HCT116 (cell line): ENCODE measurements around the gene MXRA7. TPM values are rescaled to one million over a fixed set of nuclear protein-coding genes. Genes with fewer than 3 reads are reported as not detected.

Experiments used
- ATAC-seq: fragments of 200-7000 bp; cut with Tn5 transposase; 2 replicates; pipeline ENCODE4 v1.9.1; 2020; ENCODE audit warnings: mild to moderate bottlenecking, moderate library complexity
- BruUV-seq: library from RNA; stranded (reverse); fragments of 400-500 nt; replicated peaks from 2 replicates; lab custom pipeline; 2021; lab: Mats Ljungman, UMichigan
- CTCF ChIA-PET: fragments of 300-600 bp; sonication (Branson Sonifier 250); formaldehyde crosslinking; loops from one replicate; lab custom pipeline; 2021; ENCODE audit warnings: antibody characterized with exemption; lab: Charles Lee
- POLR2A ChIA-PET: fragments of 300-600, 350-600 bp; sonication (Branson Sonifier 250); formaldehyde crosslinking; loops from one replicate; lab custom pipeline; 2021; ENCODE audit warnings: antibody characterized with exemption; lab: Charles Lee
- RAD21 ChIA-PET, 2 experiments: fragments of 300-600 bp; sonication (Branson Sonifier 250); formaldehyde crosslinking; loops; one replicate each; lab custom pipeline; 2023; ENCODE audit warnings: low total read pairs in 2 of 2; ENCODE audit not compliant: uncharacterized antibody in 2 of 2, unreplicated experiment in 2 of 2, low non-redundant PET in 1 of 2; lab: Charles Lee
- DNase-seq: peaks from one replicate; pipeline ENCODE4 v3.0.0-alpha.2; 2010; ENCODE audit warnings: low read depth, low spot score
- H2AFZ ChIP-seq: fragments of 200-600 bp; shearing (Covaris generic), sonication (generic); 2 replicates; pipeline ENCODE4 v1.6.1; 2017; ENCODE audit warnings: low read depth, mixed run types, mixed read lengths, antibody characterized with exemption, low read length; ENCODE audit not compliant: poor library complexity, severe bottlenecking
- H3K27ac ChIP-seq: 2 replicates; pipeline ENCODE4 v1.5.1; 2012; ENCODE audit warnings: low read depth, low read length
- H3K27me3 ChIP-seq: fragments of 200-600 bp; sonication (generic); 2 replicates; pipeline ENCODE4 v1.6.1; 2016; ENCODE audit warnings: mixed run types, low read length, mixed read lengths; ENCODE audit not compliant: insufficient read depth
- H3K36me3 ChIP-seq, 2 experiments: fragments of 200-500 bp in 1 of 2; fragments of 200-600 bp in 1 of 2; sonication (Bioruptor generic) in 1 of 2; sonication (generic) in 1 of 2; 2 replicates each; pipeline versions ENCODE4 v1.5.1 to v1.6.1; 2014 to 2016; ENCODE audit warnings: low read length in 2 of 2, inconsistent platforms in 1 of 2, mixed read lengths in 1 of 2, mixed run types in 1 of 2; ENCODE audit not compliant: insufficient read depth in 2 of 2, control insufficient read depth in 1 of 2
- H3K4me1 ChIP-seq, 2 experiments: fragments of 200-600 bp in 1 of 2; sonication (generic) in 1 of 2; 2 replicates each; pipeline versions ENCODE4 v1.5.1 to v1.6.1; 2012 to 2017; ENCODE audit warnings: low read length in 2 of 2, inconsistent platforms in 1 of 2, mild to moderate bottlenecking in 1 of 2, mixed read lengths in 1 of 2, mixed run types in 1 of 2, moderate library complexity in 1 of 2; ENCODE audit not compliant: insufficient read depth in 2 of 2, control insufficient read depth in 1 of 2
- H3K4me2 ChIP-seq: fragments of 200-600 bp; sonication (generic); 2 replicates; pipeline ENCODE4 v1.6.1; 2017; ENCODE audit warnings: mixed run types, low read length, mixed read lengths
- H3K4me3 ChIP-seq, 2 experiments: fragments of 200-600 bp in 1 of 2; sonication (generic) in 1 of 2; replicated peaks in 1 of 2; 2 replicates each; pipeline ENCODE4 v1.5.1; 2011 to 2016; ENCODE audit warnings: low read length in 2 of 2, control low read depth in 1 of 2, low read depth in 1 of 2, mild to moderate bottlenecking in 1 of 2, mixed read lengths in 1 of 2, mixed run types in 1 of 2
- H3K79me2 ChIP-seq: fragments of 200-600 bp; sonication (generic); 2 replicates; pipeline ENCODE4 v1.6.1; 2017; ENCODE audit warnings: mild to moderate bottlenecking, mixed run types, low read length, moderate library complexity, mixed read lengths; ENCODE audit not compliant: insufficient read depth
- H3K9ac ChIP-seq: fragments of 200-600 bp; sonication (generic); 2 replicates; pipeline ENCODE4 v1.6.1; 2016; ENCODE audit warnings: low read length, mixed read lengths
- H3K9me2 ChIP-seq: fragments of 200-600 bp; sonication (generic), shearing (Covaris generic); 2 replicates; pipeline ENCODE4 v1.6.1; 2017; ENCODE audit warnings: mixed run types, mild to moderate bottlenecking, moderate library complexity; ENCODE audit not compliant: insufficient read depth
- H3K9me3 ChIP-seq, 2 experiments: fragments of 200-500 bp in 1 of 2; fragments of 200-600 bp in 1 of 2; sonication (Bioruptor generic) in 1 of 2; sonication (generic) in 1 of 2; 2 replicates each; pipeline ENCODE4 v1.6.1; 2014 to 2017; ENCODE audit warnings: low read length in 2 of 2, mixed read lengths in 2 of 2, inconsistent platforms in 1 of 2, low read depth in 1 of 2, mild to moderate bottlenecking in 1 of 2, mixed run types in 1 of 2, moderate library complexity in 1 of 2; ENCODE audit not compliant: control insufficient read depth in 1 of 2, insufficient read depth in 1 of 2
- H4K20me1 ChIP-seq: fragments of 200-600 bp; sonication (generic), shearing (Covaris generic); 2 replicates; pipeline ENCODE4 v1.6.1; 2017; ENCODE audit warnings: mixed run types, mild to moderate bottlenecking, moderate library complexity; ENCODE audit not compliant: insufficient read depth
- CEBPB ChIP-seq: IDR thresholded peaks from 2 replicates; pipeline ENCODE4 v1.6.1; 2012; ENCODE audit warnings: low read depth
- EGR1 ChIP-seq: IDR thresholded peaks from 2 replicates; pipeline ENCODE4 v1.6.1; 2012; ENCODE audit warnings: low read depth
- EZH2phosphoT487 ChIP-seq: fragments of 200-600 bp; IDR thresholded peaks from 2 replicates; pipeline ENCODE4 v1.6.1; 2018; ENCODE audit warnings: antibody characterized with exemption, borderline replicate concordance
- POLR2A ChIP-seq: IDR thresholded peaks from 2 replicates; pipeline ENCODE4 v1.7.0; 2011; ENCODE audit warnings: borderline replicate concordance; ENCODE audit not compliant: insufficient read depth, insufficient read length; ENCODE audit errors: extremely low read depth
- SIN3A ChIP-seq: IDR thresholded peaks from 2 replicates; pipeline ENCODE4 v1.6.1; 2012; ENCODE audit warnings: low read depth
- YY1 ChIP-seq: IDR thresholded peaks from 2 replicates; pipeline ENCODE4 v1.6.1; 2011; ENCODE audit warnings: low read length, low read depth, moderate library complexity, mild to moderate bottlenecking; ENCODE audit not compliant: insufficient replicate concordance; ENCODE audit errors: extremely low read depth
- ZFX ChIP-seq: fragments of 450-650 bp; IDR thresholded peaks from 2 replicates; pipeline ENCODE4 v1.6.1; 2017
- ZNF274 ChIP-seq: fragments of 200-500 bp; sonication (Bioruptor generic); IDR thresholded peaks from 2 replicates; pipeline ENCODE4 v1.6.1; 2014; ENCODE audit warnings: mild to moderate bottlenecking, low read depth, low read length, inconsistent platforms
- intact Hi-C: fragments of 100-400 bp; cut with micrococcal nuclease; formaldehyde crosslinking; loops from 2 replicates; pipeline ENCODE4 v1.10.0; 2022
- total RNA-seq: library from RNA; stranded (reverse); gene quantifications from one replicate; pipeline ENCODE4 v1.2.1, GENCODE V29; 2021; ENCODE audit not compliant: unreplicated experiment
- TF ChIP-seq, protein P1 (sequence below), 3 experiments: fragments of 200-600 bp in 1 of 3; sonication (generic) in 1 of 3; IDR thresholded peaks in 2 of 3; conservative IDR thresholded peaks in 1 of 3; 2 replicates each; pipeline ENCODE4 v1.5.1; 2012 to 2017; ENCODE audit warnings: low read depth in 2 of 3, low read length in 2 of 3, antibody characterized with exemption in 1 of 3, borderline replicate concordance in 1 of 3, control low read depth in 1 of 3, mild to moderate bottlenecking in 1 of 3, mixed read lengths in 1 of 3, mixed run types in 1 of 3, moderate library complexity in 1 of 3; ENCODE audit not compliant: insufficient read depth in 1 of 3

Gene MXRA7
- total RNA-seq, 1 experiment from 2014 or later = 57.1 TPM

DNA sequence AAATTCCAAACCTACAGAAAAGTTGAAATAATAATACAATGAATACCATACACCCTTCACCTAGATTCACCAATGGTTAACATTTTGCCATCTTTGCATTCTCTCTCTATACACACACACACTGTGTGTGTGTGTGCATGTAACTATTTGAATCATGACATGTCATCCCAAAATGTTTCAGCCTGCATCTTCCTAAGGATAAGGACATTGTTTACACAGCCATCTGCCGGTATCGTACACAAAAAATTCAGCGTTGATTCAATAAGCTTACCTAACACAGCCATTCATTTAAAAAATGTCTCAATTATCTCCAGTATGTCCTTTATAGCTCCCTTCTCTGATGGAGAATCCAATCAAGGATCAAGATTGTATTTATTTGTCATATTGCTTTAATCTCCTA, 3.9 kb downstream of the MXRA7 start:
- H3K27ac ChIP-seq = no peak overlapping the region
- H4K20me1 ChIP-seq = no peaks in the 10 kb centered on the region
- no peak for ATAC-seq
- H3K27me3 ChIP-seq = no peaks in the 10 kb centered on the region
- ChIA-PET POLR2A (interaction anchor here (0.7 kb wide), 1 partner anchor 268 kb away, joined by 3 read pairs; no protein-coding TSS in a partner anchor), RAD21 (no interaction called here), CTCF (no interaction called here)
- DNase-seq = no peak
- H3K9ac ChIP-seq = no peak overlapping the region
- intact Hi-C loops = no loop called here
- peaks cover 19 to 29% of the 10 kb centered on the region in 2 experiments for H3K4me1 ChIP-seq
- H3K4me3 ChIP-seq = no peak overlapping the region
- H2AFZ ChIP-seq = no peak overlapping the region
- H3K9me2 ChIP-seq = no peaks in the 10 kb centered on the region
- H3K79me2 ChIP-seq = peaks cover 28% of the 10 kb centered on the region
- no peaks in the 10 kb centered on the region for H3K36me3 ChIP-seq
- no peak overlapping the region for H3K4me2 ChIP-seq
- TF ChIP-seq, protein P1, sequence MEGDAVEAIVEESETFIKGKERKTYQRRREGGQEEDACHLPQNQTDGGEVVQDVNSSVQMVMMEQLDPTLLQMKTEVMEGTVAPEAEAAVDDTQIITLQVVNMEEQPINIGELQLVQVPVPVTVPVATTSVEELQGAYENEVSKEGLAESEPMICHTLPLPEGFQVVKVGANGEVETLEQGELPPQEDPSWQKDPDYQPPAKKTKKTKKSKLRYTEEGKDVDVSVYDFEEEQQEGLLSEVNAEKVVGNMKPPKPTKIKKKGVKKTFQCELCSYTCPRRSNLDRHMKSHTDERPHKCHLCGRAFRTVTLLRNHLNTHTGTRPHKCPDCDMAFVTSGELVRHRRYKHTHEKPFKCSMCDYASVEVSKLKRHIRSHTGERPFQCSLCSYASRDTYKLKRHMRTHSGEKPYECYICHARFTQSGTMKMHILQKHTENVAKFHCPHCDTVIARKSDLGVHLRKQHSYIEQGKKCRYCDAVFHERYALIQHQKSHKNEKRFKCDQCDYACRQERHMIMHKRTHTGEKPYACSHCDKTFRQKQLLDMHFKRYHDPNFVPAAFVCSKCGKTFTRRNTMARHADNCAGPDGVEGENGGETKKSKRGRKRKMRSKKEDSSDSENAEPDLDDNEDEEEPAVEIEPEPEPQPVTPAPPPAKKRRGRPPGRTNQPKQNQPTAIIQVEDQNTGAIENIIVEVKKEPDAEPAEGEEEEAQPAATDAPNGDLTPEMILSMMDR (IDR thresholded peaks at IDR 0.05 in 2 of 3, conservative IDR thresholded peaks at IDR 0.05 in 1 of 3; ENCODE audit: borderline replicate concordance in 1 of 3, insufficient read depth in 1 of 3, low read depth in 2 of 3, low read length in 2 of 3) = no peak
- TF ChIP-seq POLR2A (no peak), SIN3A (no peak), EZH2phosphoT487 (no peak), ZFX (no peak), CEBPB (no peak)
- no TSS peak for BruUV-seq
- H3K9me3 ChIP-seq = no peaks in the 10 kb centered on the region

DNA sequence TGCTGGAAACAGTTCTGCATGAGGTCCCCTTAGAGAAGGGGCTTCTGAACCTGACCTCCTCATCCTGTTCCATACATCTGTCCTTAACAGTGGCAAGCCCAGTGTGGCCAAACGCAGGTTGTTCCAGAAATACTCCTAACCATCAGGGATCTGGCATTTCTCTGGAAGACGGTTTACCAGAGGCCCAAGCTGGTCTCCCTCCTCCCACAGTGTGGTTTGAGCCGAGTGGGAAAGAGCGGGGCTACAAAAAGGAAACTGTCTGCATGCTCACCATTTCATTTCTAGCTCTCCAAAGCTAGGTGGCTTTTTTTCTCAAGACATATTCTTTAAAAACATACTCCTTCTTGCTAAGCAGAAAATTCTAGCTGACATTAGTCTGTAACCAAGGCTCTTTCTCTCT, 6.0 kb downstream of the MXRA7 start:
- POLR2A ChIA-PET = interaction anchor here (1.0 kb wide), 1 partner anchor 33 kb away, joined by 4 read pairs; no protein-coding TSS in a partner anchor
- no peak overlapping the region for H3K4me3 ChIP-seq
- no peak for TF ChIP-seq ZNF274
- no peak for TF ChIP-seq EGR1
- no peak for TF ChIP-seq SIN3A
- TF ChIP-seq POLR2A = no peak
- no peak for TF ChIP-seq YY1
- no peak for DNase-seq
- peaks cover 10 to 14% of the 10 kb centered on the region in 2 experiments for H3K4me1 ChIP-seq
- ATAC-seq = no peak
- H3K36me3 ChIP-seq = no peaks in the 10 kb centered on the region
- intact Hi-C loops = no loop called here
- CTCF ChIA-PET = interaction anchor here (0.9 kb wide), 2 partner anchors 13 to 23 kb away, joined by 3 read pairs; no protein-coding TSS in a partner anchor
- peaks cover 25% of the 10 kb centered on the region for H3K79me2 ChIP-seq
- no peak overlapping the region for H3K9ac ChIP-seq
- RAD21 ChIA-PET = no interaction called here
- no peak overlapping the region for H3K4me2 ChIP-seq
- H2AFZ ChIP-seq = no peak overlapping the region
- no peak overlapping the region for H3K27ac ChIP-seq
- no peaks in the 10 kb centered on the region for H4K20me1 ChIP-seq
- H3K9me3 ChIP-seq = no peaks in the 10 kb centered on the region
- no peaks in the 10 kb centered on the region for H3K9me2 ChIP-seq
- BruUV-seq = no TSS peak
- no peaks in the 10 kb centered on the region for H3K27me3 ChIP-seq
